GM10266 (cell line): ENCODE measurements around the gene LYVE1.

Experiments used
- DNase-seq: peaks from one replicate; pipeline ENCODE4 v3.0.0; 2012; ENCODE audit errors: extremely low spot score
- TF ChIP-seq, protein P1 (sequence below): IDR thresholded peaks from 2 replicates; pipeline ENCODE4 v1.5.1; 2012; ENCODE audit warnings: mild to moderate bottlenecking, low read depth; ENCODE audit not compliant: control insufficient read depth, insufficient read depth; ENCODE audit errors: missing control alignments

Gene LYVE1

GRCh38 chr11:10518123-10518522, 50.3 kb downstream of the LYVE1 start:
- no peak for DNase-seq
- TF ChIP-seq, protein P1, sequence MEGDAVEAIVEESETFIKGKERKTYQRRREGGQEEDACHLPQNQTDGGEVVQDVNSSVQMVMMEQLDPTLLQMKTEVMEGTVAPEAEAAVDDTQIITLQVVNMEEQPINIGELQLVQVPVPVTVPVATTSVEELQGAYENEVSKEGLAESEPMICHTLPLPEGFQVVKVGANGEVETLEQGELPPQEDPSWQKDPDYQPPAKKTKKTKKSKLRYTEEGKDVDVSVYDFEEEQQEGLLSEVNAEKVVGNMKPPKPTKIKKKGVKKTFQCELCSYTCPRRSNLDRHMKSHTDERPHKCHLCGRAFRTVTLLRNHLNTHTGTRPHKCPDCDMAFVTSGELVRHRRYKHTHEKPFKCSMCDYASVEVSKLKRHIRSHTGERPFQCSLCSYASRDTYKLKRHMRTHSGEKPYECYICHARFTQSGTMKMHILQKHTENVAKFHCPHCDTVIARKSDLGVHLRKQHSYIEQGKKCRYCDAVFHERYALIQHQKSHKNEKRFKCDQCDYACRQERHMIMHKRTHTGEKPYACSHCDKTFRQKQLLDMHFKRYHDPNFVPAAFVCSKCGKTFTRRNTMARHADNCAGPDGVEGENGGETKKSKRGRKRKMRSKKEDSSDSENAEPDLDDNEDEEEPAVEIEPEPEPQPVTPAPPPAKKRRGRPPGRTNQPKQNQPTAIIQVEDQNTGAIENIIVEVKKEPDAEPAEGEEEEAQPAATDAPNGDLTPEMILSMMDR = no peak

GRCh38 chr11:10515418-10515817, 53.0 kb downstream of the LYVE1 start:
- DNase-seq = no peak
- TF ChIP-seq, protein P1 = no peak

DNA sequence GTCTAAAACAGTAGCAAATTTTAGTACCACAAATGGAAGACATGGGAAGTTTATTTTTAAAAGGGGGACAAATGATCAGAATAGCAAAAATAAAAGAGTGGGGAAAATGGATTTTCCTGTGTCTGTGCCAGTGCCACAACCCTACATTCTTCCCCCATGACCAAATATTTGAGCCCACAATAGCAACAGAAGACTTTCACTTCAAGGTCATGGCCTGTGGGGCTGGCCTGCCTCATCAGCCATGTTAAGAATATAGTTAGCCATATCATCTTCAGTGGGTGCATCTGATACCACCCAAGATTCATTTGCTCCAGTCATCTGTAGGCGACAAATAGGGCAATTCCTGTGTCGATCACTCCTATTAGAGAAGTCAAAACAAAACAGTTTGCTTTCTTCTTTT, 53.8 kb downstream of the LYVE1 start:
- TF ChIP-seq, protein P1 = no peak
- DNase-seq = no peak

GRCh38 chr11:10514202-10514601, 54.3 kb downstream of the LYVE1 start:
- TF ChIP-seq, protein P1 = peak; percentile 9
- DNase-seq = no peak

DNA sequence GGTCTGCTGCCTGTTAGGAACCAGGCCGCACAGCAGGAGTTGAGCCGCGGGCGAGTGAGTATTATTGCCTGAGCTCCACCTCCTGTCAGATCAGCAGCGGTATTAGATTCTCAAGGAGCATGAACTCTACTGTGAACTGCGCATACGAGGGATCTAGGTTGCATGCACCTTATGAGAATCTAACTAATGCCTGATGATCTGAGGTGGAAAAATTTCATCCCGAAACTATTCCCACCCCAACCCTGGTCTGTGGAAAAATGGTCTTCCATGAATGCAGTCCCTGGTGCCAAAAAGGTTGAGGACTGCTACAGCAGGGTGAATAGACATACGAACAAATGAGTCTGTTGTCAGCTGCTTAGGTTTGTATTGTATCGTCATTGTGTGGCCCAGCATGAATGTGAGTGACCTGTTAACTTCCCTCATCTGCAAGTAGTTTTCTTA, 57.3 kb downstream of the LYVE1 start:
- DNase-seq = no peak

More for the DNA sequence above, 57.3 kb downstream of the LYVE1 start:
- TF ChIP-seq, protein P1 = no peak
